HG03378 (cell line): ENCODE measurements around the gene BIRC7.

ENCODE experiments used
- ATAC-seq: cut with Tn5 transposase; IDR thresholded peaks from one replicate; pipeline ENCODE4 v1.9.1; 2021; ENCODE audit warnings: mild to moderate bottlenecking, moderate library complexity; ENCODE audit not compliant: unreplicated experiment

The BIRC7 gene

DNA sequence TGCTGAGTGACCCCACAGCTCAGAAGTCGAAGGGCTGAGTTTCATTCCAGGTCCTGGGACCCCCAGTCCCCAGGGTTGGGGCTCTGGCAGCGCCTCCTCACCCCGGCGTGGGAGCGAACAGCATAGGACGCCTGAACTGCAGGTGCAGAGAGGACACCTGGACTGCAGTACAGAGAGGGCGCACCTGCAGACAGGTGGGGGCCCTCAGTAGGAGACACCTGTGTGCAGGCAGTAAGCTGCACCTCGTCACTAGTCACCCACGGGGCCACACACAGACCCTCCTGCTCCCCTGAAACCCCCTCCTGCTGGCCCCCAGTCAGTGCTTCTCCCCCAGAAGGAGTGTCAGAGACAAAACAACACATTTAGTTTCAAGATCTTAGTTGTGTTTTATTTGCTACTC is 27.1 kb downstream of the BIRC7 start:
- ATAC-seq, result no peak

DNA sequence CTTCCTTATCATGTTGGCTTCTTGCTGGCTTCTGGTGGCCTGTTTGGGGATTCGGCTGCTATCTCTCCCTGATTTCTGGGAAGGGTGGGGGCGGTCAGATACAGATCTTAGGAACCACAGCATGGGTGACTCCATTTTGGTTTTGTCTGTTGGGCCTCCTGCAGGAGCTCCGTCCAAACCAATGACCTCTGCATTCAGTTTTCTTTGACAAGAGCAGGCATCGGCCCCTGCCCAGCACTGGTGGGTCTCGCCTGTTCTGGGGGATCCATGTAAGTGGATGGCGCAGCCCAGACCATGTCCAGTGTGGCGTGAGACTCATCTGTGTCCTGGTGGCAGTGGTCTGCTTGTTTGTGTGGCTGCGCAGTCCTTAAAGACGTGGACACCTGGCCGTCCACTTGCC is 28.3 kb downstream of the BIRC7 start:
- no peak for ATAC-seq

DNA sequence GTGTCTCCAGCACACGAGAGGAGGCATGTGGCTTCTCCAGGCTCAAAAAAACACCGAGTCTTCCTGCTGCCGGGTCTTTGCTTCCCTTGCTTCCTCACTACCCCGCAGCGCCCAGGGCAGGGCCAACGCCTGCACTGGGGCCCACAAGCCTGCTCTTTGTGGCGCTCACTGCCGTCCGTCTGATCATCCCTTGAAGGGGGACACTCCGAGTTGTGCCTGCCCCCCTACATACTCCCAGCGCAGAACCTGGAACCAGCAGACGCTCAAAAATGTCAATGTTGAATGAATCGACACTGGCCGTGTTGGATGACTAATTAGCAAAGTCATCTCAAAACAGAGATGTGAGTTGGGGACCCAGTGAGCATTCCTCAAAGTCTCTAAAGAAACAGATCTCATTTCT is 28.8 kb downstream of the BIRC7 start:
- ATAC-seq, result no peak

DNA sequence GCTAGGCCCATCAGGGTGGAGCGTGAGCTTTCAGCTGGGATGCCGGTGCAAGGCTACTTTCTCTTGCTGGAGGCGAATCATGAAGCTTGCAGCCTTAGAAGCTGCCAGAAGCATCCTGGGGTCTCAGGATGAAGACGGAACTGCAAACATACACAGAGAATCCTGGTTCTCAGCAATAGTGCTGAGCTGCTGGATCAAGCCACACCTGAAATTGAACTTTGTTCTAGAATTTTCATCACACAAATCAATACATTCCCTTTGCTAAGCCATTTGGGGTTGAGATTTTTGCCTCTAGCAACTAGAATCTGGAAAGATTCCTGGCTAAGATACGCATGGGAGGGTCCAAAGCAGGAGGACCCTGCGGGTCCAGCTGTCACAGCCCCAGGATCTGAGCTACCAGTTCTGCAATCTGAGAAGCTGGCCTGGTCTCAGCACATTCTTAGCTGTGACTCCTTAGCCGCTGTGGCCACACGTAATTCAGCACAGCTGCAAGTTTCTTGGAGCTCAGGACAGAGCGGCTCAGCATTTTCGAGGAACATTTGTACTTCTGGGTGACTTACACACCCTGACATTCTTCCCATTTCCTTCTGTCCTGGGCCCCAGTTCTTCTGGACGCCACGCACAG is 30.3 kb downstream of the BIRC7 start:
- ATAC-seq, result no peak

DNA sequence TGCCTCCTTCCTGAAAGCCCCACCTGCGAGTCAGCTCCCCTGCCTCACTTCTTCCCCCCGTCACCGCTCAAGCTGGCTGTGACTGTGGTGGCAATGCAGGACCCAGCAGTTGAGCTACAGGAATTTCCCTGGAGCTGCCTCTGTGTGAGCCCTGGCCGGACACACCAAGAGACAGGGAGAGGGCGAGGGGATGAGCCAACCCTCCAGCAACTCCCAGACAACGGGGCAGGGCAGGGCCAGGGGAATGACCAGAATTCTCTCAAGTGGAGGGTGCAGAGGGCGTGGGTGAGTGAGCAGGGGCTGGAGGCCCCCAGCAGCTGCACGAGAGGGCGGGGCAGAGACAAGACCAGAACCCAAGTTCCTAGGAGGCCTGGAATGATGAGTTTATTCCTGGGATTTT is 32.0 kb downstream of the BIRC7 start:
- ATAC-seq, result no peak

DNA sequence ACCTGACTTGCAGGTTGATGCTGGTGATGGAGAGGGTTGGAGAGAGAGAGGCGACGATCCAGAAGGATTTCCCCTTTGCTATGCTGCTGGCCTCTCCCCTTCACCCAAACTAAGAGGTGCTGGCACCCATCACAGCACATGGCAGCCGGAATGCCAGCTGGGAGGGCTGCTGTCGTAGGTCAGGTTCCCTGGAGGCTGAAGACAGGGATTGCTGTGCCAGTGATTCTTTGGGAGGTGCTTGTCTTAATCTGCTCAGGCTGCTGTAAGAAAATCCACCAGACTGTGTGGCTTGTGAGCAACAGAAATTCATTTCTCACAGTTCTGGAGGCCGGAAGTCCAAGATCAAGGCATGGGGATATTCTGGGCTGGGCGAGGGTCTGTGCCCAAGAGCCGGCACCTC is 32.6 kb downstream of the BIRC7 start:
- no peak for ATAC-seq

DNA sequence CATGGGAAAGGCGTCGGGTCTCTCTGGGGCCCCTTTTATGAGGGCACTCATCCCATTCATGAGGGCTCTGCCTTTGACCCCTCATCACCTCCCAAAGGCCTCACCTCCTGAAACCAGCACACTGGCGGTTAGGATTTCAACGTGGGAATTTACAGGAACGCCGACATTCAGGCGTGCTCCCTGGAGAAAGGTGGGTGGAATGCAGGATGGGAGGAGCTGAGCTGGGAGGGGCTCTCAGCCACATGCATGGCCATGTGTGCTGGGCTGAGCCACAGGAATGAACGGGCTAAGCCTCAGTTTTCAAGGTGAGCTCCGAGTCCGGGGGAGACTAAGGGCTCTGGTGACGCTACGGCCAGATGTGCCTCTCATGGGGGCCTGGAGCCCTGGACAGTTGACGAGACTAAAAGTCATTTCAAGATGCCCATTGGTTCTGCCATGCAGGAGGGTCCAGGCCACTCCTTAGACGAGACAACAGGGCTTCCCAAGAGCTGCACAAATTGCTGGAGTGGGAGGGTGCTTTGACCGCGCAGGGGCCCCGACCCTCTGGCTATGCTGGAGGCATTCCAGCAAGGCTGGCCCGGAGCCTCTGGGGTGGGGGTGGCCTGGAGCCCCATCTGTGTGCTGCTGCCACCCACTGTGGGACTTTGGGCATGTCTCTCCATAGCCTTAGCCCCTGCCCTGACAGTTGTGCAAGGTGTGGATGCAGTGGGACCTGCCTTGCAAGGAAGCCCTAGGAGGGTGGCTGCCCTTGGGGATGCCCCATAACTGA is 33.1 kb downstream of the BIRC7 start:
- ATAC-seq, result no peak

GRCh38 chr20:63269724-63270123 is 34.0 kb downstream of the BIRC7 start:
- no peak for ATAC-seq

DNA sequence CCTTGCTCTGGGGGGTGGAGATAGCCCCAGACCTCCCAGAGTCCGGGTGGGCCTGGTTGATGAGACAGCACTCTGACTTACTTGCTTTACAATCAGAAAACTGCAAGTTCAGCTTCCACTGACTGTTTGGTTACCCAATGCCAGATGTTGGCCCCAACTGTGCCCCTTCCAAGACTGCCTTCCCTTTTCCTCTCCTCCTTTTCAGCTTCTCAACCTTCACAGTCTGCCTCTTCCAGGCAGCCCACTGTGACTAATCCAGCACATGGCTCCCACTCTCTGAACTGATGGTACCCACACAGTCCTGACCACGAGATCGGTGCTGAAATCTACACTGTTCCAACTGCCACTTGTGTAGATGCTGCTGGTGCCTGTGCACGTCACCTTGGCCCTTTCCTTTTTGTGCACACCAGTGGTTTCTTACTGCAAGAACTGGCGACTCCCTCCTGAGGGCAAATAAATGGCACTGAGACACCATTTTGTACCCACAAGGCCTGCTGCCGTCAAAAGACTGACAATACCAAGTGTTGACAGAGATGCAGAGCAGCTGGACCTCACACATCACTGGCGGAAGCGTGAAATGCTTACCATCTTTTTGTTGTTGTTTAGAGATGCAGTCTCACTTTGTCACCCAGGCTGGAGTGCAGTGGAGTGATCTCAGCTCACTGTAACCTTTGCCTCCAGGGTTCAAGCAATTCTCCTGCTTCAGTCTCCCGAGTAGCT is 35.1 kb downstream of the BIRC7 start:
- no peak for ATAC-seq

DNA sequence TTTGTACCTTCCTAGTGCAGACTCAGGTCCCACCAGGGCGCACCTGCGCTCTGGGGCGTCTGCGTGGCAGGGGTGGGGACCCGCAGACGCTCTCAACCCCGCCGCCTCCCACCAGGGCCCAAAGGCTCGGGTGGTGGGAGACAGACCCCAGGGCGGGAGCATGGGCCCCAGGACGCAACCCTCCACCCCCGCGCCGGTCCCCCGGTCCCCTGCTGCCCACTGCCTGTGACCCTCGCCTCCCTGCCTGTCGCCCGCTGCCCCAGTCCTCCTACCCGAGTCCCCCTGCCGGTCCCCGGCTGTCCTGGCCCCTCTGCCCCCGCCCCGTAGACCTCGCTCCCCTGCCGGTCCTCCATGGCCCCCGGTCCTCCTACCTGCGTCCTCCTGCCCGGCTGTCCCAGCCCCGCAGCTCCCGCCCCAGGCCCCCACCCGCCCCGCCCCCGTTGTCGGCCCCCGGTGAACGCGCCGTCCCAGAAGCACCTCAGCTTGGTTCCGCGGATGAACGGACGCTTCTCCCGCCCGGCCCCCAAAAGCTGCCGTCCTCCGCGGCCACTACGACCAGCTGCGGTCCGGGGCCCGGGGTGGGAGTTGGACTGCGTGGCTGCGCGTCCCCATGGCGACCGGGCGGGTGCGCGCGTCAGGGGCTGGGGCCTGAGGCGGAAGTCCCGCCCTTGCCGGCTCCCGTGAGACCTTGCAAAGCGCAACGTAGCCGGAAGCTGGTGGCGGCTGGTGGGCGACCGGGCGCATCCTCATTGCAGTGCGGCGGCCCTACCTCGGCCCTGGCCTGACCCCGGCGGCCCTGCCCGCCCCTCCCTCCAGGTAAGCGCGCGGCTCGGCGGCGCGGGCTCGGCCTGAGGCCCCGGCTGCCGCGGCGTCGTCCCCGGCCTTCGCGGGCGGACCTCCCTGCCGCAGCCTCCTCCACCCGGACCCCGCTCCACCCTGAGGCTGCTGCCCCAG is 36.7 kb downstream of the BIRC7 start, which contains the start of gene ARFGAP1:
Gene ARFGAP1, plus strand, starts transcription at position 709 of the 954 bp plus-strand sequence. CDS start 2,768 bp downstream, outside the sequence.
- no peak for ATAC-seq

DNA sequence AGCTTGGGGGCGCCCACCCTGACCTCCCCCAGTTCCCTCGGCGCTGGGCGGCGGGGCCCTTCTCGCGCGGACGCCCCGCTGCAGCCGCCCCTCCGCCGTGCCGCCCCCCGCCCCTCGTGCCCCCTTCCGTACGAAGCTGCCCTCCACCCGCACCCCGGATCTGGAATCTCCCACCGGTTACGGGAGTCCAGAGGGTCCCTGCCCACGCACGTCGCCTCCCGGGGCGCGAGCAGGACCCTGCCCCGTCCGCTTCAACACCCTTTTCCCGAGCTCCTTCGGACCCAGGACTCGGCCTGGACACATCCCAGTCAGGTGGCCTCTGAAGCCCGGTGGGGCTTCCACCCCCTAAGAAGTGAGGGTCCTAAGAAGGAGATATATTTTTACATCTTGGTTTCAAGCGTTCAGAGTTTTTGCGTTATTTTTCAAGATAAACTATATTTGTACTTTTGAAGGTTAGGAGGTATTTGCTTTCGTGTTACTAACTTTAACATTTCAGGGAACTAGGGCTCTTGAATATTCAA is 37.4 kb downstream of the BIRC7 start:
- no peak for ATAC-seq

DNA sequence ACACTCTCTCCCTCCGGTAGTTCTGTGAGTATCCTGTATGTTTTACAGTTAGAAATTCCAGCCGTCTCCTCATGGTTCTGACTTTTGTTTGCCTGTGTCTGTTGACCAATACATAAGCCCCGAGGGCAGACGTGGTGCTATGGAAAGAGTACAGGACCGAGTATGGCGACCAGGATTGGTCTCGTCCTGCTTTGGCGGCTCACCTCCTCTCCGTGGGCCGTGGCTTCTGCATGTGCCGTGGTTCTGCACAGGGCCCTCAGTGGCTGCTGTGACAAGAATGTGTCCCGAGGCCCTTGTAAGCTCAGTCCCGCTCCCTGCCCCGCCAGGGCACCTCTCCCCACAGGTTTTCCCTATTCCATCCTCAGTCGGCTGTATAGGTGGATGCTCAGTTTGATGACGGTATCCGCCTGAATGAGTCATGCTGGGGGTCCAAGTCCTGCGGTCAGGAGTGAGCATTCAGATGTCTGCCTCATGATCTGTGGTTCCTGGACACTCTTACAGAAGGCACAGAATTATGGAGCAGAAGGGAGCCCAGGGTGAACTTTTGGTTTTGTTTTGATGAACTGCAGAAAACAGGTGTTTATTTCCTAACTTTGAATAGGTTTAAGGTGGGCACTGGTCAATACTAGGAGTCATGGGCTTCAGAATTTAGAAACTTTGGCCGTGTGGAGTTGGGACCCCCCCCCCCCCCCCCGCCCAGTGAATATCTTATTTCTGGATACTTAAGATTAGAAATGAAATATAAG is 38.1 kb downstream of the BIRC7 start:
- no peak for ATAC-seq

GRCh38 chr20:63274381-63275228 is 38.9 kb downstream of the BIRC7 start:
- ATAC-seq, result no peak

DNA sequence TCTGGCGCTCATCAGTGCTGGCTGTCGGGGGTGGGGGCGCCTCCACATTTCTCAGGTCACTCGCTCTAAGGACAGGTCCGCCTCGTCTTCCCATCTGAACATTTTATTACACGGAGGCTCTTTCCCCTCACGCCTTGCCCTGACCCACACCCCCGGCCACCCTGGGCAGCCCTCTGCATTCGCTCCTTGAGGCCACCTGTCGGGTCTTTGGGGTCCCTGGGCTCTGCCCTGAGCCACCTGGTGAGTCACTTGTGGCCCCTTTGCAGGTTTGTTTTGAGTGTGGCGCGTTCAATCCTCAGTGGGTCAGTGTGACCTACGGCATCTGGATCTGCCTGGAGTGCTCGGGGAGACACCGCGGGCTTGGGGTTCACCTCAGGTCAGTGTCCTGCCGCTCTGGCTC is 40.1 kb downstream of the BIRC7 start:
- ATAC-seq, result no peak

- ATAC-seq, result no peak
Measured at GRCh38 chr20:63276956-63277355, 41.3 kb downstream of the BIRC7 start.

DNA sequence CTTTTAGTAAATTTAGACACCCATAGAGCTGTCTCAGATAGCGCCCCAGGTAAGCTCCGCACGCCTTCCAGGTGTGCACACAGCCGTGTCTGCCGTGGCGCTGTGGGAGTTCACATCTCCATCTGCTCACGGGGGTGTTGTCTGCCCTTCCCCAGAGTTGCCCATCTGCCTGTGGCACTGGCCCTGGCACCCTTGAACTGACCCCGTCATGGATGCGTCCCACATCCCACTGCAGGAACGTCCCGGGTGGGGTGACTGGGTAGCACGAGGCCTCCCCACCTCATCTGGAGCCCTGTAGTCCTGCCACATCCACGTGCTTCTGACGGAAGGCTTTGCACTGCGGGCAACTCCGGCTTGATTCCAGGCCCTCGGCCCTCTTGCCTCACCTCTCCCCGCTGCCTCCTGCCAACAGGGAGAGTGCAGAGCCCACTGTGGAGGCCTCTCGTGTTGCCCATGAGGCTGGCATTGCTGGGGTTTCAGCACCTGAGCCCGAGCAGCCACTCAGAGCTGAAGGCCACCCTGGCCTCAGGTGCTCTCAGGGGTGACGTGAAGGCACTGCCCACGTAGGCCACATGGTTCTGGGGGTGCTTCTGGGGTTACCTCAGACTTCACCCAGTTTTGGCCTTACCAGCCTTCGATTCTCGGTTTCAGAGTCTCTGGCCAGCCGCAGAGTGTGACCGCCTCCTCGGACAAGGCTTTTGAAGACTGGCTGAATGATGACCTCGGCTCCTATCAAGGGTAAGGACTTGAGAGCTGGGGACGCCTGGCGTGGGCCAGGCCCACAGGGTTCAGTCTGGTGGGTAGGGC is 42.0 kb downstream of the BIRC7 start:
- ATAC-seq, result no peak

- ATAC-seq, result no peak
Measured at GRCh38 chr20:63278661-63279060, 43.0 kb downstream of the BIRC7 start.

DNA sequence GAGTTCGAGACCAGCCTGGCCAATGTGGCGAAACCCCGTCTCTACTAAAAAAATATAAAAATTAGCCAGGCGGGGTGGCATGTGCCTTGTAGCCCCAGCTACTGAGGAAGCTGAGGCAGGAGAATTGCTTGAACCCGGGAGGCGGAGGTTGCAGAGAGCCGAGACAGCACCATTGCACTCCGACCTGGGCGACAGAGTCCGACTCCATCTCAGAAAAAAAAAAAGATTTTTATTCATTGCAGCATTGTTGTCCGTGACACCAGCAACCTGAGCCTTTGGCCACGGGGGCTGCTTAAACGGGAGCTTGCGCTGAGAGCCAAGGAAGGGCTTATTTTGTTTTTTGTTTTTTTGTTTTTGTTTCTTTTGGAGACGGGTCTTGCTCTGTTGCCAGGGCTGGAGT is 44.2 kb downstream of the BIRC7 start:
- no peak for ATAC-seq
